Parathyroid adenoma (tissue), 2 donors: ENCODE results near the gene TPBGL.

ENCODE experiments used
- H2AFZ ChIP-seq: fragments of 300-600 bp; sonication (generic); one replicate; pipeline ENCODE4 v1.7.0; 2017; ENCODE audit warnings: antibody characterized with exemption, mild to moderate bottlenecking
- H3K27ac ChIP-seq: fragments of 300-600 bp; sonication (generic); one replicate; pipeline ENCODE4 v1.7.0; 2017
- H3K27me3 ChIP-seq: fragments of 300-600 bp; sonication (generic); one replicate; pipeline ENCODE4 v1.7.0; 2017; ENCODE audit warnings: low read length; ENCODE audit not compliant: control insufficient read depth, insufficient read depth
- H3K36me3 ChIP-seq: fragments of 300-600 bp; sonication (generic); one replicate; pipeline ENCODE4 v1.7.0; 2017; ENCODE audit warnings: low read length; ENCODE audit not compliant: control insufficient read depth, insufficient read depth
- H3K4me1 ChIP-seq: fragments of 300-600 bp; sonication (generic); one replicate; pipeline ENCODE4 v1.7.0; 2017; ENCODE audit warnings: control low read depth
- H3K4me2 ChIP-seq: fragments of 300-600 bp; sonication (generic); one replicate; pipeline ENCODE4 v1.7.0; 2017; ENCODE audit warnings: low read length
- H3K4me3 ChIP-seq: fragments of 300-600 bp; sonication (generic); one replicate; pipeline ENCODE4 v1.7.0; 2017; ENCODE audit warnings: low read depth, low read length
- H3K79me2 ChIP-seq: fragments of 300-600 bp; sonication (generic); one replicate; pipeline ENCODE4 v1.7.0; 2017; ENCODE audit warnings: control low read depth
- H3K9ac ChIP-seq: fragments of 300-600 bp; sonication (generic); one replicate; pipeline ENCODE4 v1.7.0; 2017; ENCODE audit warnings: mild to moderate bottlenecking
- H3K9me3 ChIP-seq: fragments of 300-600 bp; sonication (generic); one replicate; pipeline ENCODE4 v1.7.0; 2017; ENCODE audit warnings: low read length; ENCODE audit not compliant: control insufficient read depth
- CTCF ChIP-seq: fragments of 300-600 bp; sonication (generic); IDR thresholded peaks from one replicate; pipeline ENCODE4 v1.7.0; 2017; ENCODE audit warnings: antibody characterized with exemption, mild to moderate bottlenecking
- donor health status: primary hyperparathyroidism.

The TPBGL gene

GRCh38 chr11:75244052-75244814, 3.7 kb downstream of the TPBGL start:
- H3K27me3 ChIP-seq: no peaks in the 10 kb centered on the region

GRCh38 chr11:75245356-75246005, 4.9 kb downstream of the TPBGL start:
- no peaks in the 10 kb centered on the region for H3K9me3 ChIP-seq
- H3K4me3 ChIP-seq: no peak overlapping the region
- TF ChIP-seq CTCF: no peak
- H3K27me3 ChIP-seq: no peaks in the 10 kb centered on the region
- no peak overlapping the region for H3K9ac ChIP-seq
- no peaks in the 10 kb centered on the region for H3K4me1 ChIP-seq
- no peaks in the 10 kb centered on the region for H3K36me3 ChIP-seq
- no peak overlapping the region for H2AFZ ChIP-seq
- H3K27ac ChIP-seq: no peak overlapping the region
- no peaks in the 10 kb centered on the region for H3K79me2 ChIP-seq
- H3K4me2 ChIP-seq: no peak overlapping the region

More at GRCh38 chr11:75244052-75244814, 3.7 kb downstream of the TPBGL start:
- H3K4me1 ChIP-seq: no peaks in the 10 kb centered on the region
- H3K27ac ChIP-seq: no peak overlapping the region
- H3K9ac ChIP-seq: no peak overlapping the region
- no peak overlapping the region for H2AFZ ChIP-seq
- H3K79me2 ChIP-seq: no peaks in the 10 kb centered on the region
- no peaks in the 10 kb centered on the region for H3K36me3 ChIP-seq
- no peak for TF ChIP-seq CTCF
- no peaks in the 10 kb centered on the region for H3K9me3 ChIP-seq
- H3K4me3 ChIP-seq: no peak overlapping the region
- no peak overlapping the region for H3K4me2 ChIP-seq

GRCh38 chr11:75246006-75246670, 5.6 kb downstream of the TPBGL start:
- H3K27me3 ChIP-seq: no peaks in the 10 kb centered on the region
- H3K27ac ChIP-seq: no peak overlapping the region
- H3K9me3 ChIP-seq: no peaks in the 10 kb centered on the region
- no peak overlapping the region for H3K4me3 ChIP-seq
- no peaks in the 10 kb centered on the region for H3K36me3 ChIP-seq
- H3K4me1 ChIP-seq: no peaks in the 10 kb centered on the region
- no peak overlapping the region for H2AFZ ChIP-seq
- TF ChIP-seq CTCF: no peak
- no peaks in the 10 kb centered on the region for H3K79me2 ChIP-seq
- H3K9ac ChIP-seq: no peak overlapping the region
- no peak overlapping the region for H3K4me2 ChIP-seq

- H3K27me3 ChIP-seq: no peaks in the 10 kb centered on the region
- H2AFZ ChIP-seq: no peak overlapping the region
- no peak for TF ChIP-seq CTCF
Observed at GRCh38 chr11:75246671-75247350, 6.2 kb downstream of the TPBGL start.

More at GRCh38 chr11:75246671-75247350, 6.2 kb downstream of the TPBGL start:
- H3K4me1 ChIP-seq: no peaks in the 10 kb centered on the region
- H3K27ac ChIP-seq: no peak overlapping the region
- H3K4me2 ChIP-seq: no peak overlapping the region
- no peak overlapping the region for H3K9ac ChIP-seq
- H3K36me3 ChIP-seq: no peaks in the 10 kb centered on the region
- no peak overlapping the region for H3K4me3 ChIP-seq
- no peaks in the 10 kb centered on the region for H3K9me3 ChIP-seq
- H3K79me2 ChIP-seq: no peaks in the 10 kb centered on the region
